Cardiac muscle cell (in vitro differentiated cells and primary cell): ENCODE data around the gene UBE4B. TPM values are rescaled to one million over a fixed set of nuclear protein-coding genes. Genes with fewer than 3 reads are reported as not detected.
A peak's percentile ranks its signal among the peaks of the same experiment; 100 is the strongest.
"Not testable (repeated sequence)": the region's sequence is repeated elsewhere in the genome, so short reads cannot be mapped to it uniquely, and the experiment has no call there.

Source experiments
- DNase-seq, 2 donors: peaks; one replicate each; pipeline versions ENCODE4 v3.0.0 to v3.0.0-alpha.2; 2010 to 2017; ENCODE audit warnings: low read depth in 1 of 2, low spot score in 1 of 2
- H3K27ac ChIP-seq: fragments of 200-600 bp; sonication (generic); 2 replicates; pipeline ENCODE4 v1.5.1; 2016
- H3K27me3 ChIP-seq: fragments of 200-600 bp; sonication (generic); 2 replicates; pipeline ENCODE4 v1.6.0; 2016; ENCODE audit warnings: control low read depth
- H3K36me3 ChIP-seq: fragments of 200-600 bp; sonication (generic); 2 replicates; pipeline ENCODE4 v1.5.1; 2016; ENCODE audit warnings: control low read depth
- H3K4me1 ChIP-seq: fragments of 200-600 bp; sonication (generic); 2 replicates; pipeline ENCODE4 v1.8.1; 2017; ENCODE audit warnings: low read depth, mild to moderate bottlenecking, mixed run types
- H3K4me3 ChIP-seq: fragments of 200-600 bp; sonication (generic); 2 replicates; pipeline ENCODE4 v1.5.1; 2016; ENCODE audit warnings: mild to moderate bottlenecking
- H3K9me3 ChIP-seq: fragments of 200-600 bp; sonication (generic); 2 replicates; pipeline ENCODE4 v1.5.1; 2017; ENCODE audit warnings: low read depth, mild to moderate bottlenecking, control low read depth
- CTCF ChIP-seq: IDR thresholded peaks from 2 replicates; pipeline ENCODE4 v1.5.1; 2012; ENCODE audit warnings: low read depth, mild to moderate bottlenecking, low read length
- polyA plus RNA-seq: library from polyadenylated mRNA; unstranded; fragments of >200 nt; fragmentation: Nextera tagmentation; extraction: Ambion mirVana; gene quantifications from 2 replicates; pipeline ENCODE4 v1.2.1, GENCODE V29; 2016
- total RNA-seq: library from RNA; depleted of rRNA; stranded (reverse); fragments of >200 nt; gene quantifications from 2 replicates; pipeline ENCODE4 v1.2.3, GENCODE V29; 2016

The UBE4B gene
- total and polyA plus RNA-seq, 2 experiments from 2014 or later, result 34.1 to 72.0 TPM

GRCh38 chr1:10200620-10201019 is 167.9 kb downstream of the UBE4B start:
- no peak for TF ChIP-seq CTCF
- H3K27ac ChIP-seq, result no peak overlapping the region
- H3K4me3 ChIP-seq, result no peak overlapping the region
- no peak for DNase-seq
- no peaks in the 10 kb centered on the region for H3K36me3 ChIP-seq
- no peaks in the 10 kb centered on the region for H3K9me3 ChIP-seq
- H3K27me3 ChIP-seq, result no peaks in the 10 kb centered on the region
- peaks cover 7% of the 10 kb centered on the region for H3K4me1 ChIP-seq

- no peak for TF ChIP-seq CTCF
Measured at GRCh38 chr1:10204003-10204642, 171.4 kb downstream of the UBE4B start.

GRCh38 chr1:10205206-10205605 is 172.4 kb downstream of the UBE4B start:
- H3K27me3 ChIP-seq, H3K4me1 ChIP-seq, DNase-seq, H3K9me3 ChIP-seq, H3K27ac ChIP-seq, H3K36me3 ChIP-seq, H3K4me3 ChIP-seq: not testable (repeated sequence)

More at GRCh38 chr1:10204003-10204642, 171.4 kb downstream of the UBE4B start:
- Histone ChIP-seq H3K9me3 (no peaks in the 10 kb centered on the region), H3K27ac (peak overlapping the region; percentile 74), H3K4me3 (no peak overlapping the region), H3K27me3 (no peaks in the 10 kb centered on the region), H3K4me1 (peaks cover 7% of the 10 kb centered on the region), H3K36me3 (no peaks in the 10 kb centered on the region)
- DNase-seq, result peak in 1 of 2 donors; percentile 27

- Histone ChIP-seq H3K36me3 (no peaks in the 10 kb centered on the region), H3K27me3 (no peaks in the 10 kb centered on the region), H3K27ac (no peak overlapping the region), H3K9me3 (no peaks in the 10 kb centered on the region), H3K4me1 (peaks cover 15% of the 10 kb centered on the region), H3K4me3 (no peak overlapping the region)
- no peak for TF ChIP-seq CTCF
- DNase-seq, result no peak
Measured at GRCh38 chr1:10207810-10208209, 175.1 kb downstream of the UBE4B start.

GRCh38 chr1:10208537-10208936 is 175.8 kb downstream of the UBE4B start:
- Histone ChIP-seq H3K4me3 (no peak overlapping the region), H3K4me1 (peaks cover 23% of the 10 kb centered on the region), H3K27me3 (no peaks in the 10 kb centered on the region), H3K36me3 (no peaks in the 10 kb centered on the region), H3K27ac (no peak overlapping the region), H3K9me3 (no peaks in the 10 kb centered on the region)
- no peak for DNase-seq
- no peak for TF ChIP-seq CTCF

GRCh38 chr1:10209590-10209904 is 176.8 kb downstream of the UBE4B start:
- no peak for DNase-seq
- no peak for TF ChIP-seq CTCF
- H3K27ac ChIP-seq, result peak overlapping the region; percentile 93
- no peaks in the 10 kb centered on the region for H3K36me3 ChIP-seq
- H3K4me1 ChIP-seq, result peaks cover 19% of the 10 kb centered on the region
- H3K4me3 ChIP-seq, result peak overlapping the region; percentile 92
- no peaks in the 10 kb centered on the region for H3K27me3 ChIP-seq
- no peaks in the 10 kb centered on the region for H3K9me3 ChIP-seq
